CD4-positive, alpha-beta T cell treated with Interleukin-2 at 100 ng/mL for 4 hours (primary cell): ENCODE results near the gene TSC22D1.

Source experiments
- DNase-seq: peaks from one replicate; pipeline ENCODE4 v3.0.0-alpha.2; 2020; ENCODE audit warnings: low spot score

Gene TSC22D1

GRCh38 chr13:44403461-44404056 lies 172.6 kb downstream of the TSC22D1 start:
- DNase-seq: no peak

DNA sequence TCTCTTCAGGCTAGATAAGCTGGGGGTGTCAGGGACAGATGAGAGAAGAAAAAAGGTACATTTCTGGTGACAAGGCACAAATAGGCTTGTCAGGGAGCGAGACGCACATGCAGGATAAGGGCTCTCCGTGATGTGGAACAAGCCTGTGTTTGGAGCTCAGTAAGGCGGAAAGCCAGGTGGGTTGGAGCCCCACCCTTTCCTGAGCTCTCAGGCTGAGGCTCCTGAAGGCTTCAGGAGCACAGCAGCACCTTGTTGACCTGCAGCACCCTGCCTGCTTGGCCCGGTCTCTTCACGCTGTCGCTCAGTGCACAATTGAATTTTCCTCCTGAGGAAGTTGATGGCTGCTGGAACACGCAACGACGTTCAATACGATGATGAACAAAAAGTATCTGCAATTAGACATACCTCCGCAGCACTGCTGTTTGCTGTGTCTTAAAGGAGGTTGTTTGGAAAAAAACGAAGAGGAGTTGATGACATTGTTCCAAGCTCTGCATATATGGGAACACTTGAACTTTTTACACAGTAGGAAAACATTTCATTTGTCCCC lies 173.2 kb downstream of the TSC22D1 start:
- no peak for DNase-seq

DNA sequence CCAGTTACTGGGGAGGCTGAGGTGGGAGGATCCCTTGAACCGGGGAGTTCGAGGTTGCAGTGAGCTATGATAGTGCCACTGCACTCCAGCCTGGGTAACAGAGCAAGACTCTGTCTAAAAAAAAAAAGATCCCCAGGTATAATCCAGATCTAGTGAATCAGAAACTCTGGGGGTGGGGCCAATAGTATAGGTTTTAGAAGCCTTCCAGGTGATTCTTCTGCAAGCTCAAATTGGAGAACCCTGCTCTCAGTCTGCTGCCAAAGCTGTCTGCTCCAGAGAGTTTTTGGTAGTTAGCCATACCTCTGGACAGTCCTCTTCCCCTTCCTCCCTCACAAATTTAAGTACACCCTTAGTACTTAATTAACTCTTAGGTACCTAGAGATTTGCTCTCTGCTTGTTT lies 174.6 kb downstream of the TSC22D1 start:
- no peak for DNase-seq

DNA sequence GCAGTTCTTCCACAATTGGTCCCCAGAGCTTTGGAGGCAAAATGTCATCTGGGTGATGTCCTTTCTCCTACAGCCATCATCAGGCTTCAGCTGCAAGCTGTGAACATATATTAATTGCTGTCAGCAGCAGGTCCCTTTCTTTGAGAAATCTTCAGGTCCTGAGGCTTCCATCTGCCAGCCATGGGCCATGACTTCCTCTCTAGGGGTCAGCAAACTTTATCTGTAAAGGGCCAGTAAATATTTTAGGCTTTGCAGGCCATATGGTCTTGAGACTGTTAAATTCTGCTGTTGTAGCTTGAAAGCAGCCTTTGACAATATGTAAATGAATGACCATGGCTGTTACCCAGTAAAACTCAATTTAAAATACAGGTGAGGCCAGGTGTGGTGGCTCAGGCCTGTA lies 175.4 kb downstream of the TSC22D1 start:
- DNase-seq: no peak

- DNase-seq: no peak
Observed at GRCh38 chr13:44399074-44399473, 177.1 kb downstream of the TSC22D1 start.

- no peak for DNase-seq
Observed at GRCh38 chr13:44398606-44399005, 177.5 kb downstream of the TSC22D1 start.

DNA sequence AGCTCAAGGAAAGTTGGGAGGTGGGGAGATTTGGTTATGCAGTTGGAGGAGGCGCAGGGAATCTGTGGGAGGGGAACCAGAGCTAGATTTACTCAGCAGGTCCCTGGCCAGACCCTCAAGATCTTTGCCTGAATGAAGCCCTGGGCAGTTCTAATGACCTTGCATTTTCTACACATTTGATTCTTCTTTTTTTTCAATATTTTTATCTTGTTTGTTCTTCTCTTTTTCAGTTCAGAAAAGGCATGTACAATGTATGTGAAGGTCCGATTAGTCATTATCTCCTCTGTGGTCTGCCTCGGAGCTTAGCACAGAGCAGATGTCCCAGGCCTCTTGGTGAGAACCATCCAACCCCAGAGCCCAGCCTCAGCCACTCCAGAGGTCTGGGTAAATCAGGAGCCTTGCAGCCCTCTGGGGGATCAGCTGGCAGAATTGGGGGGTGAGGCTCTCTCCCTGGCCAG lies 178.3 kb downstream of the TSC22D1 start:
- DNase-seq: no peak

DNA sequence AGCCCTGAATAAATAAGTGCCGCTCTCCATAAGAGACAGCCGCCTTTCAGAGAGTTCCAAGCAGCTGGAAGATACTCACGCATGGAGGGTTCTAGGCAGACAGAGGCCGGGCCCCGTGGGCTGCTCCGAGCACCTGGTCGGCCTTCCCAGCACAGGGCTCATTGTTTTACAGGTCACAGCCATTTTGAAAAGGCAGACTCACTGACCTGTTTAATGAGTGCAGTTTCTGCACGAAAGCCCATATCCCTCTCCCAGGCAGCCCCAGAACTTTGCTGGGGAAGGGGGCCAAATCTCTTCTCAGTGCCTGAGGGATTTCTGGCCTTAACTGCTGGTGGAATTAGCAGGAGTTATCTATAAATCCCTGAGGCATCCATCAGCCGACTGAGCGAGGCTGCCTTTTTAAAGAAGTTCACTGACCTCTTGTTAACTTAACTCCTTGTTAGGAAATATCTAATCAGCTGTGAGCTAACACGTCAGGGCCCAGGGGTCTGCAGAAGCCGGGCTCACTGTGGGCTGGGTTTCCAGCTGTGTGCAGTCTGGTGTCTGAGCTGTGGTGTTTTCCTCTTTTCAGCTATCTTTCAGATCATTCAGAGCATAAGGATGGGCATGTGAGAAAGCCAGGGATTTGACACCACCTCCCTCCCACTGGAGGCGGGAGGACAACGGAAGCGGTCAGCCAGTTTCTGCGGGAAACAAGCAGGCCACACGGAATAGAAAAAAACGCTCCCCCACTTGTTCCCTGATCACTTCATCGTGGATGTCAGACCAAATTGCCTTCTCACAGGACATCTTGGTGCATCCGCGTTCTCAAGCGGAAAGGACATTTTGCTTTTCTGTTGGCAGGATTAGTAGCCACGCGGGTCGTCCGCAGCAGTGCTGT lies 179.2 kb downstream of the TSC22D1 start:
- no peak for DNase-seq

GRCh38 chr13:44395976-44396694 lies 180.0 kb downstream of the TSC22D1 start:
- DNase-seq: no peak

- DNase-seq: no peak
Observed at GRCh38 chr13:44394658-44395057, 181.5 kb downstream of the TSC22D1 start.

- DNase-seq: no peak
Observed at GRCh38 chr13:44393391-44393790, 182.7 kb downstream of the TSC22D1 start.

GRCh38 chr13:44389876-44390275 lies 186.3 kb downstream of the TSC22D1 start:
- DNase-seq: no peak

GRCh38 chr13:44389060-44389666 lies 187.0 kb downstream of the TSC22D1 start:
- no peak for DNase-seq

- no peak for DNase-seq
Observed at GRCh38 chr13:44388427-44389059, 187.6 kb downstream of the TSC22D1 start.

DNA sequence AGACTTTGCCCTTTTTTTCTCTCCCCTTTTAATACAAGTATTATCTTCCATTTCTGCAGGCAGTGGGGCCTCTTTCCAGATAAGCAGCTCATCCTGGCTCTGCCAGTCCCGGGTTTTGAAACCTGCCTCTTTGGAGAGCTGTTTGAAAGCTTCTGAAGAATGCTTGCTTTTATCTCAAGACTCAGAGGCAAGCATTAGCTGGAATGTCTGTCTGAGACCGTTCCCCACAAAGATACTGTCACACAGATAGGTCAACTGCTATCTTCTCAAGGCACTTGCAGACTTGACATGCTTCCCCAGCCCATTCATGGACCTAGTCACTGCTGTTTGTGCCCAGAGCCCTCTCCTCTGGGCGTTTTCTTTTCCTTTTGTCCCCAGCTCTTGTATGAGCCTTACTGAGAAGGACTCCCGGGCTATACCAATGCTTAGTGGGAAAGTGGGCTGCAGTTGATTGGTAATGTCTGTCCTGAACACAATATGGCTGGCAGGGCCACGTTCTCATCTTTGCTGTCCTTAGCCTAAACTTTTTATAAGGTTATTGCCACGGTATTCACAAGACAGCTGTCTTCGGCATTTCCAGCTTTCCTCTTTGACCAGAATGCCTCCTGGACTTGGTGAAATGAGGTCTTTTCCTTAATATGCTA lies 189.1 kb downstream of the TSC22D1 start:
- DNase-seq: no peak

GRCh38 chr13:44385847-44386246 lies 190.3 kb downstream of the TSC22D1 start:
- no peak for DNase-seq

DNA sequence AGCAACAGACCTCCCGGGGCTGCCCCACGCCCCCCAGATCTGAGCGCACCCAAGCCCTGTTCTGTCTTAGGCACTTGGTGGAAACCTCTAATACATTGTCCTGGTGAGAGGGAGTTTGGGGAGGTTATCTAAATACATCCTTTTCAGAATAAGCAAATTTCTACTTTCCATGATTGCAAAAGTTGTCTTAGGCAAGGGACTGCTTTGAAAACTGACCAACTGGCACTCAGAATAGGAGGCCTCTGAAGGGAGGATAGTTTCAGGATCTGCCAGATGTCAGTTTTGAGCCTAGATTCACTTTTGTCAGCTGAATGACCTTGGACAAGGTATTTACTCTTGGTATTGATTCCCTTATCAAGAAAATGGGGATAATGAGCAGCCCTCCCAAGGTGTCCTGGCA lies 190.7 kb downstream of the TSC22D1 start:
- no peak for DNase-seq

DNA sequence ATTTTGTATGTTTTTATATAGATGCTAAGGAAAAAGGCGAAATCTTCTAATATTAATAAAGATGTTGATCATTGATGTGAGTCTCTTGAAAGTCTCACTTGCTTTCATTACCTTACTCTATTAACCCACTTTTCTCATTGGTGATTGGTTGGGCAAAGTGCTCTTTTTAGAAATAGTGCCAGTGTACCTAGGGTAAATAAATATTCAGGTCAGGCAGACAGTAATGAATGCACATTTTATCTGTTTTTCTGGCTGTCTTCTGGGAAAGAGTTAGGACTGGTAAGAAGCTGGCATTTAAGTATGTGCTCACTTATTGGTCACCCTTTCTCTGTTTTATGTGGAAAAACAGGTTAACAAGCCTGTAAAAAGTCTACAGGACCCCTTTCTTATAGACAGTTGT lies 191.4 kb downstream of the TSC22D1 start:
- DNase-seq: no peak

DNA sequence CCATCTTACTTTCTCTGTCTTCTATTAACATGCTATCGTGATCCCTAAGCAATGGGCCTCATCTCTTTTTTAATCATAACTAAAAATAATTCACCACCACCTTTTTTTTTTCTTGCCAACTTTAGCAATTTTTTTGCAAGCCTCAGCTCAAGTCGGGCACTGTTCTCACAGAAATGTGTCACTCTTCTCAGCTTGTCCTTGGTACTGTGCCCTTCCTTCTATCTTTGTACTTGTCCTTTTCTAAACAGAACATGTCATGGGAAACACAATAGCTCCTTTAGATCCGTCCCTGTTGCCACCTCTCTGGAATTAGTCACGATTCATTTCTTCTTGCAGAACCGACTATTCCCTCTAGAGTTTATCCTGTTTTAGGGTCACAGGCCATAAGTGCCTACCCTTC lies 192.2 kb downstream of the TSC22D1 start:
- DNase-seq: no peak

DNA sequence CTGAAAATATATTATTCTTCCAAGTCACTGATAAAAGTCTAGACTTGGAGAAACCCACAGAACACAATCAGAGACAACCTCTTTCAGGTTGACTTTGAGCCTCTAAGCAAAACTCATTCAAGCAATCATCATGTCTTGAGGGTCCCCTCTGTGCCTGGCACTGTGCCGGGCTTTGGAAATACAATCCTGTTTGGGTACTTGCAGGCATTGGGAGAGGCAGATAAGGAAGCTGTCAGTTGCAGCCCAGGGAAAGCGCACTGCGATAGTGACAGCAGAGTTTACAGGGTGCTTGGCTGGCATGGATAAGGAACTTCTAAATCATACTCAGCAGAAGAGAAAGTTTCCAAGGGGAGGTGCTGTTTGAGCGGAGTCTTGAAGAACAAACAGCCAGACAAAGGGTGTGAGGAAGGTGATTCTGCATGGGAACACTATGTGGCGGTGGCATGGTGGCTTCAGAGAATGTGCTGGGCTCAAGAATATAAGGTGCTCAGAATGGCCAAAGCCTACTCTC lies 193.4 kb downstream of the TSC22D1 start:
- DNase-seq: no peak
